DND-41 (cell line): ENCODE measurements around the gene CALCR.

Experiments used
- ATAC-seq: fragments of 200-7000 bp; cut with Tn5 transposase; 3 replicates; pipeline ENCODE4 v1.9.1; 2021; ENCODE audit warnings: low read depth; ENCODE audit not compliant: insufficient read depth
- DNase-seq: peaks from one replicate; pipeline ENCODE4 v3.0.0-alpha.2; 2020
- H2AFZ ChIP-seq: 2 replicates; pipeline ENCODE4 v1.6.0; 2012; ENCODE audit warnings: low read depth, low read length
- H3K27ac ChIP-seq: 2 replicates; pipeline ENCODE4 v1.5.1; 2012; ENCODE audit warnings: low read length, inconsistent platforms
- H3K27me3 ChIP-seq: fragments of 200-600 bp; sonication (generic); 2 replicates; pipeline ENCODE4 v1.6.0; 2012; ENCODE audit warnings: low read length, mild to moderate bottlenecking, inconsistent platforms; ENCODE audit not compliant: insufficient read depth, poor library complexity
- H3K36me3 ChIP-seq: 2 replicates; pipeline ENCODE4 v1.5.1; 2012; ENCODE audit warnings: low read length, inconsistent platforms; ENCODE audit not compliant: insufficient read depth
- H3K4me1 ChIP-seq: 2 replicates; pipeline ENCODE4 v1.5.1; 2012; ENCODE audit warnings: mild to moderate bottlenecking, low read length; ENCODE audit not compliant: insufficient read depth
- H3K4me2 ChIP-seq: 2 replicates; pipeline ENCODE4 v1.6.0; 2012; ENCODE audit warnings: mild to moderate bottlenecking, moderate library complexity, low read length, inconsistent platforms; ENCODE audit not compliant: insufficient read depth
- H3K4me3 ChIP-seq, 2 experiments: fragments of 200-600 bp in 1 of 2; shearing (Covaris generic) in 1 of 2; 2 replicates each; pipeline ENCODE4 v1.5.1; 2012 to 2016; ENCODE audit warnings: inconsistent platforms in 2 of 2, low read length in 2 of 2, mild to moderate bottlenecking in 2 of 2, low read depth in 1 of 2, moderate library complexity in 1 of 2
- H3K79me2 ChIP-seq: 2 replicates; pipeline ENCODE4 v1.6.0; 2012; ENCODE audit warnings: low read length, inconsistent platforms; ENCODE audit not compliant: insufficient read depth
- H3K9ac ChIP-seq: 2 replicates; pipeline ENCODE4 v1.6.0; 2012; ENCODE audit warnings: low read depth, mild to moderate bottlenecking, inconsistent platforms, low read length, moderate library complexity
- H3K9me3 ChIP-seq: 2 replicates; pipeline ENCODE4 v1.5.1; 2012; ENCODE audit warnings: low read length, moderate library complexity, mild to moderate bottlenecking, inconsistent platforms; ENCODE audit not compliant: insufficient read depth, severe bottlenecking
- H4K20me1 ChIP-seq: 2 replicates; pipeline ENCODE4 v1.6.0; 2012; ENCODE audit warnings: low read length; ENCODE audit not compliant: insufficient read depth
- EZH2 ChIP-seq: IDR thresholded peaks from 3 replicates; pipeline ENCODE4 v1.6.1; 2012; ENCODE audit warnings: borderline replicate concordance, low read depth, mild to moderate bottlenecking, moderate library complexity, low read length, inconsistent platforms; ENCODE audit not compliant: severe bottlenecking
- TF ChIP-seq, protein P1 (sequence below): IDR thresholded peaks from 2 replicates; pipeline ENCODE4 v1.5.1; 2012; ENCODE audit warnings: borderline replicate concordance, low read length, moderate library complexity, mild to moderate bottlenecking; ENCODE audit not compliant: poor library complexity, severe bottlenecking; ENCODE audit errors: extremely low read depth

CALCR gene

DNA sequence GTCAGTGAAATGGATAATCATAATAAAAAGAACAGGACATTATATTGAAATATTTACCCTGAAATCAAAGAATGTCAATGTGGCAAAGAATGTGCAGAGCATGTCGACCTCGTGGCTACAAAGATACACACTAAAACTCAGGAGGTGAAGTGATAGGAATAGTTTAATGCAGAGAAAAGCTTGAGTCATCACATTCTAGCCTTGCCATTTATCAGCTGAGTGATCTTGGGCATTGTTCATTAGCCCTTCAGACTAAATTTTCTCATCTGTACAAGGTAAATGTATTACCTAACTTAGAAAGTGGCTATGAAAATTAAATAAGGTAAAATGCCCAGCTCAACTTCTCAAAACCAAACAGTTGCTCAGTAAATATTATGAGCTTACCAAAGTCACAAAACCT, 22.6 kb downstream of the CALCR start:
- Histone ChIP-seq H3K79me2 (no peaks in the 10 kb centered on the region), H3K4me2 (no peak overlapping the region), H3K4me1 (no peaks in the 10 kb centered on the region), H3K27ac (no peak overlapping the region), H3K9me3 (no peaks in the 10 kb centered on the region), H3K4me3 (no peak overlapping the region), H2AFZ (no peak overlapping the region), H3K9ac (no peak overlapping the region), H4K20me1 (no peaks in the 10 kb centered on the region), H3K36me3 (no peaks in the 10 kb centered on the region), H3K27me3 (peaks cover 4% of the 10 kb centered on the region)
- DNase-seq (no peak), ATAC-seq (no peak)
- TF ChIP-seq, protein P1, sequence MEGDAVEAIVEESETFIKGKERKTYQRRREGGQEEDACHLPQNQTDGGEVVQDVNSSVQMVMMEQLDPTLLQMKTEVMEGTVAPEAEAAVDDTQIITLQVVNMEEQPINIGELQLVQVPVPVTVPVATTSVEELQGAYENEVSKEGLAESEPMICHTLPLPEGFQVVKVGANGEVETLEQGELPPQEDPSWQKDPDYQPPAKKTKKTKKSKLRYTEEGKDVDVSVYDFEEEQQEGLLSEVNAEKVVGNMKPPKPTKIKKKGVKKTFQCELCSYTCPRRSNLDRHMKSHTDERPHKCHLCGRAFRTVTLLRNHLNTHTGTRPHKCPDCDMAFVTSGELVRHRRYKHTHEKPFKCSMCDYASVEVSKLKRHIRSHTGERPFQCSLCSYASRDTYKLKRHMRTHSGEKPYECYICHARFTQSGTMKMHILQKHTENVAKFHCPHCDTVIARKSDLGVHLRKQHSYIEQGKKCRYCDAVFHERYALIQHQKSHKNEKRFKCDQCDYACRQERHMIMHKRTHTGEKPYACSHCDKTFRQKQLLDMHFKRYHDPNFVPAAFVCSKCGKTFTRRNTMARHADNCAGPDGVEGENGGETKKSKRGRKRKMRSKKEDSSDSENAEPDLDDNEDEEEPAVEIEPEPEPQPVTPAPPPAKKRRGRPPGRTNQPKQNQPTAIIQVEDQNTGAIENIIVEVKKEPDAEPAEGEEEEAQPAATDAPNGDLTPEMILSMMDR = no peak
- no peak for TF ChIP-seq EZH2

DNA sequence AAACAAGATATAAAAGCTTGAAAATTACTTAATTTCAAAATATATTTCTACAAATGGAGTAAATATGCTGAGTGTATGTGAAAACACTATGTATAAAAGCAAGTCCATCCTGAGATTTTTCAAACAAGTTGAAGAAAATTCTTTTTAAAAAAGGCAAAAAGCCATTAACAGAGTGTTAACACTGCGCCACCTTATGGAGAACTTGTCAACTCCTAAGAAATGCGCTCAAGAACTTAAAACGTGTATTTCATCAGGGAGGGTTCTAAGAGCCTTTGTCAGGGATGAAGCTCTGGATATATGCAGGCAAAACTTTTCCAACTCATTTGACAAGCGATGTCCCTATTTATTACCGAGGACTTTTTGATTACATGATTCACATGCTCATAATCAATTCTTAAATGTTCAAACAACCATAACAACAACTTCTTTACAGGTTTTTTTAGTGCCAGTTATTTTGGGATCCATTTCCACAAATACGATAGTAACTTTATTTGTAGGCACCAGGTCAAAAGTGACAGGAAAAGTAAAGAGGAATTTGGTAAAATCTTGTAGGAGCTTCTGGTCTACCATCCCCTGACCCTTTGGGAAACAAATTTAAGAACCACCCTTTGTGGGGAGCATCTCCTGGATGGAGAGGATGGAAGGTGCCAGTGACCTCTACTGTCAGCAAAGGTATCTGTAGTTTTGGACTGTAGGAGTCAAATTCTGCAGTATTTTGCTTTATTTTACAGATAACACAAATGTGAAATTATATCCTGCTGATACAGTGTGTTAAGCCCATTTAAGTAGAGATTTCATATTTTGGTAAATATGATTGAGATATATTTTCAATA, 23.2 kb downstream of the CALCR start:
- Histone ChIP-seq H3K27me3 (peaks cover 3% of the 10 kb centered on the region), H3K4me3 (no peak overlapping the region), H3K4me2 (no peak overlapping the region), H3K4me1 (no peaks in the 10 kb centered on the region), H2AFZ (no peak overlapping the region), H3K9ac (no peak overlapping the region), H3K79me2 (no peaks in the 10 kb centered on the region), H3K9me3 (no peaks in the 10 kb centered on the region), H4K20me1 (no peaks in the 10 kb centered on the region), H3K36me3 (no peaks in the 10 kb centered on the region), H3K27ac (no peak overlapping the region)
- TF ChIP-seq, protein P1 = peak; percentile 62
- no peak for TF ChIP-seq EZH2
- DNase-seq (no peak), ATAC-seq (peak; percentile 62; the same call in 2 of the 3 replicates)

- Histone ChIP-seq H3K4me1 (no peaks in the 10 kb centered on the region), H3K79me2 (no peaks in the 10 kb centered on the region), H3K27ac (no peak overlapping the region), H3K4me2 (no peak overlapping the region), H2AFZ (no peak overlapping the region), H3K9ac (no peak overlapping the region), H3K4me3 (no peak overlapping the region), H3K36me3 (no peaks in the 10 kb centered on the region), H4K20me1 (no peaks in the 10 kb centered on the region), H3K27me3 (peaks cover 3% of the 10 kb centered on the region), H3K9me3 (no peaks in the 10 kb centered on the region)
- TF ChIP-seq, protein P1 = no peak
- no peak for TF ChIP-seq EZH2
- no peak for ATAC-seq
- DNase-seq = no peak
These were observed 26.8 kb downstream of the CALCR start for GRCh38 chr7:93547716-93548115.
